ENCODE measurements around the gene CDK18. TPM values are rescaled to one million over a fixed set of nuclear protein-coding genes. Genes with fewer than 3 reads are reported as not detected.
A peak's percentile ranks its signal among the peaks of the same experiment; 100 is the strongest.

CDK18 gene
- total RNA-seq, 2 experiments from 2014 or later: 4.0 to 5.2 TPM

GRCh38 chr1:205532996-205533735 is 28.7 kb downstream of the CDK18 start:
- H3K9me3 Mint-ChIP-seq (ENCODE audit: low read depth): no peaks in the 10 kb centered on the region
- no peak overlapping the region for H3K4me3 Mint-ChIP-seq
- ATAC-seq (no peak), DNase-seq (no peak)
- peaks cover 17% of the 10 kb centered on the region for H3K4me1 Mint-ChIP-seq
- CTCF ChIA-PET: interaction anchor here (1.8 to 6.0 kb wide), 2 partner anchors 48 to 123 kb away, joined by 5 to 107 read pairs; no protein-coding TSS in a partner anchor
- no peak overlapping the region for H3K27ac Mint-ChIP-seq
- no peaks in the 10 kb centered on the region for H3K36me3 Mint-ChIP-seq
- peaks cover 10% of the 10 kb centered on the region for H3K27me3 Mint-ChIP-seq

GRCh38 chr1:205533748-205534443 is 29.4 kb downstream of the CDK18 start:
- Mint-ChIP-seq H3K36me3 (no peaks in the 10 kb centered on the region), H3K9me3 (ENCODE audit: low read depth) (no peaks in the 10 kb centered on the region), H3K4me3 (no peak overlapping the region), H3K27ac (no peak overlapping the region), H3K27me3 (peaks cover 12% of the 10 kb centered on the region), H3K4me1 (peaks cover 17% of the 10 kb centered on the region)
- ATAC-seq (no peak), DNase-seq (no peak)
- CTCF ChIA-PET: interaction anchor here (1.8 to 6.0 kb wide), 4 partner anchors 9 to 123 kb away, joined by 5 to 107 read pairs (median 24); no protein-coding TSS in a partner anchor

- Mint-ChIP-seq H3K27me3 (peaks cover 16% of the 10 kb centered on the region), H3K9me3 (ENCODE audit: low read depth) (no peaks in the 10 kb centered on the region), H3K27ac (no peak overlapping the region), H3K4me3 (no peak overlapping the region), H3K4me1 (peaks cover 15% of the 10 kb centered on the region), H3K36me3 (no peaks in the 10 kb centered on the region)
- no peak for ATAC-seq
- DNase-seq: no peak
- CTCF ChIA-PET: interaction anchor here (1.6 to 4.7 kb wide), 4 partner anchors 10 to 138 kb away, joined by 5 to 26 read pairs (median 14); no protein-coding TSS in a partner anchor
Observed at GRCh38 chr1:205534444-205534985, 30.0 kb downstream of the CDK18 start.

DNA sequence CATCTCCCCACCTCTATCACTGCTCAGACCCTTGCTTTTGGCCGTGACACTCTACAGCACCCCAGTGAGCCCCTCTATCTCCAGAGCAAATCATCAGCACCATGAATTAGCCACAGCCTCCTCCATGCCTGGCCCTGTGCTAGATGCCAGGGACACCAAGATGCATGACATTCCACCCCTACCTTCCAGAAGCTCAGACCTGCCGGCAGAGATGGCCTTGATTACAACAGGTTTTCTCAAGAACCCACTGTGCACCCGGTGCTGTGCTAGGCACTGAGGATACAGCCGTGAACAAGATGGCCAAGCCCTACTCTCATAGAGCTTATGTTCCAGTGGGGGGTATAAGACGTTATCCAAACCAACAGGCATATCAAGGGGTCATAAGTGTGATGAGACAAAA is 30.6 kb downstream of the CDK18 start:
- DNase-seq (no peak), ATAC-seq (no peak)
- H3K27ac Mint-ChIP-seq: no peak overlapping the region
- CTCF ChIA-PET: interaction anchor here (1.3 to 4.7 kb wide), 5 partner anchors 10 to 181 kb away, joined by 3 to 26 read pairs (median 6); no protein-coding TSS in a partner anchor
- H3K4me3 Mint-ChIP-seq: no peak overlapping the region
- H3K9me3 Mint-ChIP-seq (ENCODE audit: low read depth): no peaks in the 10 kb centered on the region
- H3K36me3 Mint-ChIP-seq: no peaks in the 10 kb centered on the region
- peaks cover 14% of the 10 kb centered on the region for H3K4me1 Mint-ChIP-seq
- peaks cover 16% of the 10 kb centered on the region for H3K27me3 Mint-ChIP-seq

DNA sequence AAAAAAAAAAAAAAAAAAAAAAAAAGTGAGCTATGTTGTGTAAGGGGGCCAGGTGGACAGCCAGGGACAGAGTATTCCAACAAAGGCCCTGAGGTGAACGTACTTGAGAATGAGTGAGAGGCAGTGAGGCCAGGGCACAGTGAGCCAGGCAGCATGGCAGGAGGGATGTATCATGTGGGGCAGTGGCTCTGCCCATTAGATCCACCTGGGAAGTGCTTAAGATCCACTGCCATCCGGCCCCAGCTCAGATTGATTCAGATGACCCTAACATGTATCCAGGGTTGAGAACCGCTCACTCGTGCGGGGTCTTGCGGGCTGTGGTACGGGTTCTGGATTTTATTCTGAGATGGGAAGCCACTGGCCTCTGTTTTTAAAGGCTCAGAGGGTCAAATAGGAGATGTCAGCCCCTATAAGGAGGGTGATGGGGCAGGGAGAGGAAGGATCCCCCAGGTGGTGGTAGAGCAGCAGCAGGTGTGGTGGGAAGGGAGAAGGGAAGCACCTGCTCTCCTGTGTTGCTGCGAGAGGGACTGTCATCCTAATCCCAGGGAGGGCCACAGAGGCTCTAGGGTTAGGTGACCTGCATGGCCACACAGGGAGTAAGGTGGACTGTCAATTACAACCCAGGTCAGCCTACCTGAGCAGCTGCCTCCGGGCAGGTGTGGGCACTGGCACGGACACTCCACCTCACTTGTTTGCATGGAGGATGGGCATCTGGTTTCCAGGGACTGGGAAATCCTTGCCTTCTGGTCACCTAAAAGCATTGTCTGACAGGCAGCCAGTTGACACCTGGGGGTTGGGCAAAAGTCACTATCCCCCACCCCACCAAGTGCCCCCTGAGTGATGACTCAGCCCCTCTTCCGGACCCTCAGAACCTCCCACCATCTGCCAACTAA is 31.6 kb downstream of the CDK18 start:
- Mint-ChIP-seq H3K27ac (no peak overlapping the region), H3K4me3 (no peak overlapping the region), H3K4me1 (peaks cover 14% of the 10 kb centered on the region), H3K36me3 (no peaks in the 10 kb centered on the region), H3K9me3 (ENCODE audit: low read depth) (no peaks in the 10 kb centered on the region), H3K27me3 (peaks cover 16% of the 10 kb centered on the region)
- DNase-seq (peak; percentile 40), ATAC-seq (no peak)
- CTCF ChIA-PET: interaction anchor here (1.3 to 4.7 kb wide), 5 partner anchors 11 to 182 kb away, joined by 3 to 26 read pairs (median 8); no protein-coding TSS in a partner anchor

GRCh38 chr1:205536759-205537361 is 32.4 kb downstream of the CDK18 start:
- Mint-ChIP-seq H3K36me3 (no peaks in the 10 kb centered on the region), H3K9me3 (ENCODE audit: low read depth) (no peaks in the 10 kb centered on the region), H3K27ac (peak overlapping the region; percentile 31), H3K4me3 (no peak overlapping the region), H3K4me1 (peaks cover 14% of the 10 kb centered on the region), H3K27me3 (peaks cover 21% of the 10 kb centered on the region)
- CTCF ChIA-PET: interaction anchor here (0.7 to 4.7 kb wide), 5 partner anchors 12 to 239 kb away, joined by 3 to 26 read pairs (median 8); partner anchors contain the start of gene RAB29
- ATAC-seq (peak; percentile 56), DNase-seq (peak; percentile 49)

GRCh38 chr1:205537386-205538018 is 33.0 kb downstream of the CDK18 start:
- no peak overlapping the region for H3K4me3 Mint-ChIP-seq
- no peak for ATAC-seq
- peaks cover 26% of the 10 kb centered on the region for H3K27me3 Mint-ChIP-seq
- H3K4me1 Mint-ChIP-seq: peaks cover 14% of the 10 kb centered on the region
- H3K27ac Mint-ChIP-seq: no peak overlapping the region
- CTCF ChIA-PET: interaction anchor here (0.7 to 4.7 kb wide), 5 partner anchors 13 to 238 kb away, joined by 3 to 26 read pairs (median 8); partner anchors contain the start of gene RAB29
- H3K36me3 Mint-ChIP-seq: no peaks in the 10 kb centered on the region
- no peaks in the 10 kb centered on the region for H3K9me3 Mint-ChIP-seq (ENCODE audit: low read depth)
- DNase-seq: no peak

DNA sequence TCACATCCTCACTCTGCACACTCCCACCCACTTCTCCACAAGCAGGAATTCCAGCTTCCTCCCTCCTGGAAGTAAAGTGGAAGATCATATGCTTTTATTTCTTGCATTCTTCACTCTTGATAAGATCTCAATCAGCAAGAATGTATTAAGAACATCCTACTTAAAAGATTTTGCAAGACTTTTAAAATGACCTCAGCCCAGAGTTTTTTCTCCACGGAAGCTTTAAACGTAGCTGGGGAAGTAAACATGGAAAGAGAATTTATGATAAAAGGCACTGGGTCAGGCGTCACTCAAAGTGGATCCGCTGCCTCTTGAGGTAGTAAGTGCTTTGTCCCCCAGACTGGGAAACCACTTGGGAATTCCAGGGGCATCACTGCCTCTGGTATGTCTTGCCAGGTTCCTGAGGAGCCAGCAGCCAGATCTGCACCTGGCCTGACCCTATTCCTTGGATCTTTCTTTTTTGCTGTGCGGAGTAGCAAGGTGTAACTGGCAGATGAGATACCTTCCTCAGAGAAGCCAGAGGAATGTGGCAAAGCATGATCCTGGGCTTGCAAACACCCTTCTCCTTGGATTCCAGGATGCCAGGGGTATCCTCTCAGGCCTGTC is 33.9 kb downstream of the CDK18 start:
- Mint-ChIP-seq H3K4me3 (no peak overlapping the region), H3K27me3 (peaks cover 32% of the 10 kb centered on the region), H3K36me3 (no peaks in the 10 kb centered on the region), H3K4me1 (peaks cover 16% of the 10 kb centered on the region), H3K9me3 (ENCODE audit: low read depth) (no peaks in the 10 kb centered on the region), H3K27ac (no peak overlapping the region)
- peak; percentile 38 for DNase-seq
- ATAC-seq: no peak
- CTCF ChIA-PET: interaction anchor here (1.1 to 4.7 kb wide), 3 partner anchors 13 to 173 kb away, joined by 4 to 26 read pairs (median 22); no protein-coding TSS in a partner anchor

DNA sequence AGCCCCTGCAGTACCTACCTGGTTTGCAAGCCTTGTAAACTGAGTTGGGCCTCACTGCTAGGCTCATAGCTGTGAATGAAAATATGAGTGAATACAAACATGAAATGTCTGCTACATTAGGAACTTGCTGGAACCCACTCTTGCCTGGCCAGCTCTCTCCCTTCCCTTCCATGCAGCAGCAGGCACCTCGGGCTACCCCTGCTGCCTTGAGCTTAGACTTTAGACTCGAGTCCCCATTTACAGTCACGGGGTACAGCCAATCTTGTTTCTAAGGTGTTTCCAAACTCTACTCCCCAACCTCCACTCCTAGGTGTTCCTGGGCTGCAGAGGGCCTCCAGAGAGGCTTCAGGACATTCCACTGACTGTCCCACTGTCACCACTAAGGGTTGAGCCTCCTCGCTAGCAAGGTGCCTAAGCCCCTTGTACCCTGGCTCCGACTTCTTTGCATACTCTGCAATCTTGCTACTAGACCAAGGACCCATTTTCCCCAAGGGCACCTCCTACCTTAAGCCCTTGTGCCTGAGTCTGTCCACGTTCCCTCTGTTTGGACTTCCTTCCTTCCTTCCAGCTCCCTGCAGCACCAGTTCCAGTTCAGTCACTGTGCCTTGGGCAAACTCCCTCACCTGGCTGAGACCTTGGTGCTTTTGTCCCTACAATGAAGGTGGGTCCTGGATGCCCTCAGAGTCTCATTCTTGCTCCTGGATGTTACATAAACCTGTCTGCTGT is 36.9 kb downstream of the CDK18 start:
- H3K27ac Mint-ChIP-seq: no peak overlapping the region
- no peak overlapping the region for H3K4me3 Mint-ChIP-seq
- no peak for ATAC-seq
- CTCF ChIA-PET: interaction anchor here (1.4 to 2.6 kb wide), 2 partner anchors 17 to 117 kb away, joined by 4 to 10 read pairs; no protein-coding TSS in a partner anchor
- peaks cover 55% of the 10 kb centered on the region for H3K27me3 Mint-ChIP-seq
- H3K4me1 Mint-ChIP-seq: peaks cover 19% of the 10 kb centered on the region
- no peaks in the 10 kb centered on the region for H3K36me3 Mint-ChIP-seq
- DNase-seq: peak; percentile 34
- no peaks in the 10 kb centered on the region for H3K9me3 Mint-ChIP-seq (ENCODE audit: low read depth)

DNA sequence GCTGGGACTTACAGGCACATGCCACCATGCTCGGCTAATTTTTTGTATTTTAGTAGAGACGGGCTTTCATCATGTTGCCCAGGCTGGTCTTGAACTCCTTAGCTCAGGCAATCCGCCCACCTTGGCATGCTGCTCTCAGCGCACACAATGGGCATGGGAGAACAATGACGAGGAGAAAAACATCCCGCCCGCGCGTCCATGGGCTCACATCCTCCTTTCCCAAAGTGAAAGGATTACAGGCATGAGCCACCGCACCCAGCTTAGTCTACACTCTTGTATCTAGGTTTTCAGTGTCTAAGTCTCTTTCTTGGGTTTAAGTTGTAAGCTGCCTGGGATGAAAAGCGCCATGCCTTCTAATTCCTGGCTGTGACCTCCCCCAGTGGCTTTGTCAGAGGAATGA is 37.9 kb downstream of the CDK18 start:
- Mint-ChIP-seq H3K27me3 (peaks cover 58% of the 10 kb centered on the region), H3K4me3 (no peak overlapping the region), H3K4me1 (peaks cover 9% of the 10 kb centered on the region), H3K9me3 (ENCODE audit: low read depth) (no peaks in the 10 kb centered on the region), H3K36me3 (no peaks in the 10 kb centered on the region), H3K27ac (no peak overlapping the region)
- peak; percentile 36 for DNase-seq
- no peak for ATAC-seq
- CTCF ChIA-PET: interaction anchor here (0.8 to 2.6 kb wide), 6 partner anchors 11 to 145 kb away, joined by 3 to 10 read pairs (median 4); no protein-coding TSS in a partner anchor
